HG03457 (cell line): ENCODE measurements around the gene MYCBP.

Experiments
- ATAC-seq: cut with Tn5 transposase; IDR thresholded peaks from one replicate; pipeline ENCODE4 v1.9.1; 2021; ENCODE audit warnings: moderate number of reproducible peaks; ENCODE audit not compliant: unreplicated experiment

Gene MYCBP

DNA sequence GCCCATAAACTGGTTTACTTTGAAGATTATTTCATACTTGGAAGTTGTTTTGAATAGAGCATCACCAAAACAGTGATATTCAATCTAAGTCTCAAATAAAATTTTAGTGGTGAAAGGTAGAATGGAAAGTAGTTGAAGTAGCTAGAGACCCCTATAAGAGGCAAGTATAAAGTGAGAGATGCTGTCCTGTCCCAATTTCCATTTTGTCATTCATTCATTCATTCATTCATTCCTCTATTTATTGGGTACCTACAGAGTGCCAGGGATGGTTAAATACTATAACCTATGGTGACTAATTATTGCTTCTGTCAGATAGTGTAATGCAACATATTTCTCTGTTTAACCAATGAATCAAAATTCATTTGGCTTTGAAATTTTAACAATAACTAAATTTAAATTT, 46.3 kb downstream of the MYCBP start:
- no peak for ATAC-seq

DNA sequence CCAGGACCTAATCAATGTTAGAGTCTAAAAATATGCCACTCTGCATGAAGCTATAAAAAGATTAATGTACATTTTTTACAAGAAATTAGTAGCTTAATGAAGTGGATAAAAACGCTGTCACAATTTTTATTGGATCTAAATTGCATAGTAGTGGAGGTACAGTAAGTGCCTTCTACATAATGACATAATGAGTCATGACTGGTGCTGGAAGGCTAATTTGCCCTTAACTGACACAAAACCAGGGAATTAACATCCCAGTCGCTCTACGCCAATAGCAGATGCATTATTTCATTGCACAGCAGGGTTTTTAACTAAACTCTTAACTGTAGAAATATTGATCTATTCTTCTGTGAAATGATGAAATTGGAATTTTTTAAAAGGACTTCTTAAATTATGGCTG, 46.9 kb downstream of the MYCBP start:
- ATAC-seq: no peak

DNA sequence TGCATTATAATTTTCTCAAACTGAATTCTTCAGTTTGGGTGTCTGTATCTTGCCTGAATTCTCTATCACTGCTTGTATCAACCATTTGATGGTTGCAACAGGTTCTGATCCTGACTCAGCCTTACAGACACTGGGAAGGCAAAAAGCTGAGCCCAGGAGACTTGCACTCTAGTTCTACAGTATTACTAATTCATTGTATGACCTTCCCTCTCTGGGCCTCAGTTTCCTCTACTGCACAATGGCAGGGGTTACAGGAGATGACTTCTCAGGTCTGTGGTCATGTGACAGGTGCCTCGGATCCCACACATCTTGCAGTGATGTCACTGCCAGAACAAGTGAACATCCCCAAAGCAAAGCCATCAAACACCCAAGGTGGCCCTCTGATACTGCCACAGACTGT, 52.3 kb downstream of the MYCBP start:
- ATAC-seq: no peak

GRCh38 chr1:38819516-38819915, 53.6 kb downstream of the MYCBP start:
- ATAC-seq: no peak

GRCh38 chr1:38819040-38819439, 54.1 kb downstream of the MYCBP start:
- no peak for ATAC-seq

- no peak for ATAC-seq
Observed at GRCh38 chr1:38818175-38818976, 54.8 kb downstream of the MYCBP start.

DNA sequence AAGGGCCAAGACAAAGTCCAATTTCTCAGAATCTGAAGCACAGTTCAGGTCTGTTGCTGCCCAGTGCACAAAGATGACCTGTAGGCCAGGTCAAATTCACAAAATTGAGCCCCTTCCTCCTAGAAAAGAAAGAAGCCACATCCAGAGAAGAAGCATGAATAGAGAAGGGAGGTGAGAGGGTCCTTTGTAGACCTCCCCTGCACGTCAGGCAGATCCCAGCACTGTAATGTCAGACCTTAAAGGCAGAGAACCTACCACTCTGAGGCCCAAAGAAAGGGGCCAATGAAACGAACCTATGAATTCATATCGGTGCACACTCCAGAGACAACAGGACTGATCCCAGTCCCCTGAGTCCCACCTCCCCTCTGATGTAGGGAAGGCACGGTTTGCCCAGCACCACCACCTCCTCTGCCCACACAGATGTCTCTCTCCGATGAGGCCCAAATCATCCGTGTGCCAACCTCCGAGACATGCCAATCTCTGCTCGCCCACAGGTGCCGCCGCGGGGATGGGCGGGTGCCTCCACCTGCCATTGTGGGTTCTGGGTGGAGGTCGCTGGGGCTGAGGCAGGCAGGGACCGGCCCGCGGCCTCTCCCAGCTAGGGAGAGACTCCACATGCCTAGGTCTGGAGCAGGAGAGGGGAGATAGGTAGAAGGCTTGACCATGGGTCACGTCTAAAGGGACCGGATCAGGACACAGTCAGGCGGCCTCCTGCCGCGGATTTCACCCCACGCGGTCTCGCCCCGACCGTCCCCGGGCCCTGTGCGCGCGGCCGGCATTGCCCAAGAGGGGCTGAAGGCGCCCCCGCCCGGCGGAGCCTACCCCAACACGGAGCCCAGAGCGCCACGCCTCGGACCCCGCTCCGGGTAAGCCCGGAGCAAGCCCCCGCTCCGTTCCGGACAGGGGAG, 55.6 kb downstream of the MYCBP start:
- ATAC-seq: no peak

DNA sequence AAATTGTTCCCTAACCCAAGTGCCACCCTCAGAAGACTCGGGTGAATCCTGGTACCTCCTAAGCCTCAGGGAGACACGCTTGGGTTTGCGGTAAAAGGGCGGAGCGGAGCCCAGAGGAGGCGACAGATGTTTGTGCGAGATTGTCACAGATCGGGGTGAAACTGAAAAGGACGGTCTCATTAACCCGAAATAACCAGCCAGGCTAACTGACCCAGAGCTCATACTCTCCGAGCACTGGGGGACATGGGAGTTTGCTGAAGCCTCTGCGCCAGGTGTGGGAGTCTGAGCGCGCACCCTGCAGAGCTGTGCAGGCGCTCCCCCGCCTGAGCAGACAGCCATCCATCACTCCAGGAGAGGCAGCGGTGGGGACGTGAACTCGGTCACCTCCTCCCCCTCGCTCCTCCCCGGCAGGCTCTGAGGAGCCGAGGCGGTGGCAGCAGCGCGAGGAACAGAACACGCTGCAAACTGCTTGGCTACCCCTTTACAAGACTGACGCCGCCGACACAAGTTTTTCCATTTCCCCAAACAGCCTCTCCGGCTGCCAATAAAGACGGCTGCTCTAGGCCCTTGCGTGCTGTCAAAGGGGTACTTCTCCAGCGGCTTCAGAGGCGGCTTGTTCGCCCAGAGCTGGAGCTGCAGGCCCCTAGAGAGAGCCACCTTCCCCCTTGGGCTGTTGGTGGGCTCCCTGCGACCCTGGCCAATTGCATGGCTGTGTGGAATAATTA, 57.1 kb downstream of the MYCBP start:
- peak; percentile 73 for ATAC-seq

DNA sequence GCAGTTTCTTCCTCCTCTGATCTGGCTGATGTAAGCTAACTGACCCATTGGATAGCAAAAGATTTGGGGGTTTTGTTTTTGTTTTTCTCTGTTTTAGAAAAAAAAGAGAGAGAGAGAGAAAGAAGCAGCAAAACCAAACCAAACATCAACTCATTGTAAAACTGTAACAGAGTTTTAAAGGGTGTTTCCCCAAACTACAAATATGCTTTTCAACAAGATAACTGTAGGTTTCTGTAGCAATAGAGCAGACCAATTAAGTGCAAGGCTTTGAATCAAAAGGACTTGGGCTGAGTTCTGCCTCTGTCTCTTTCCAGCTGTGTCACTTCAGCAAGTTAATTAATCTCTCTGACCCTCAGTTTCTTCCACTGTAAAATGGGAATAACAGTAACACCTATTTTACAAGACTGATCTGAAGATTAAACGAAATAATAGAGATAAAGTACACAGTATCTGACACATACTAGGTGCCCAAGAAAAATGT, 58.1 kb downstream of the MYCBP start:
- no peak for ATAC-seq

DNA sequence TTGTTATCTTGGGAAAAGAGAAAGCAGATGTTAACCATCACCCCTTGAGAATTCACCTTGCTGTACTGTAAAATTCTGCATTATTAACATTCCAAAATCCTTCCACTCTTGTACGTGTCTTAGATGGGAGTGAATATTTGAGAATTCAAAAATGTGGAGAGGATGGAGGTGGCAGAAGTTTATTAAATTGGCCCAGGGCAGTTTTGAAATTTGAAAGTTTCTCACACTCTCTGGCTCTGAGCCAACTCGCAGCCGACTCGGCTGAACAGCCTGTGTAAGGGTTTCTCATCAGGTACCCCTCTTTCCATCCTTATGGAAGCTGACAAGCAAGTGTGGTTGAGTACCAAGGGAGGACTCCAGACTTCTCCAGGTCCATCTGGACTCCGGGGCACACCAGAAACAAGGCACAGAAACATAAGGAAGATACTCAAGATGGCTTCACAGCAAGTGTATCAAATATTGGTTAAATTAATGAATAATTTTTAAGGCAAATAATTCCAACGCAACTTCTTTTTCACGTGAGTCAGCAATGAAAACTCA, 58.6 kb downstream of the MYCBP start:
- ATAC-seq: no peak

DNA sequence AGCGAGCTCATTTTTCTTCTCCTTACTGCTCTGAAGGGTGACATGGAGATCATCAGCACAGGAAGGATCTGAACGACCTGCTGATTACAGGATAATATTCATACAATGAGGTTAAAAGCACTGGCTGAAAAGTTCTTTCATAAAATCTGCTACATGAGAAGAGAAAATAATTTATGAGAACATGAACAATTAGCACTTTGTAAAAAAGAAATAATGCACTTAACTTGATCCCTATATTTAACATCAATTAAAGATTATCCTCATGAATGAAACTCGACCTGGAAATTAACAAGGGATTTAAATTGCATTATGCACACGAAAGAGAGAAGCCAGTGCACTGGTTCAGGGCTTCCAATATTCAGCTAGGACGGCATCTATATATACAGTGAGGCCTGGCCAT, 60.2 kb downstream of the MYCBP start:
- ATAC-seq: no peak
